Hematopoietic multipotent progenitor cell (in vitro differentiated cells): ENCODE results near the gene KCNG4. TPM values are rescaled to one million over a fixed set of nuclear protein-coding genes. Genes with fewer than 3 reads are reported as not detected.
A peak's percentile ranks its signal among the peaks of the same experiment; 100 is the strongest.

ENCODE experiments used
- DNase-seq, 3 donors: peaks; one replicate each; pipeline ENCODE4 v3.0.0-alpha.2; 2011 to 2015; ENCODE audit warnings: low read depth in 2 of 3, low spot score in 2 of 3
- total RNA-seq: library from RNA; depleted of rRNA; stranded (reverse); fragments of >200 nt; gene quantifications from one replicate; pipeline ENCODE4 v1.2.3, GENCODE V29; 2012

Gene KCNG4
- total RNA-seq, 1 donor: not detected

DNA sequence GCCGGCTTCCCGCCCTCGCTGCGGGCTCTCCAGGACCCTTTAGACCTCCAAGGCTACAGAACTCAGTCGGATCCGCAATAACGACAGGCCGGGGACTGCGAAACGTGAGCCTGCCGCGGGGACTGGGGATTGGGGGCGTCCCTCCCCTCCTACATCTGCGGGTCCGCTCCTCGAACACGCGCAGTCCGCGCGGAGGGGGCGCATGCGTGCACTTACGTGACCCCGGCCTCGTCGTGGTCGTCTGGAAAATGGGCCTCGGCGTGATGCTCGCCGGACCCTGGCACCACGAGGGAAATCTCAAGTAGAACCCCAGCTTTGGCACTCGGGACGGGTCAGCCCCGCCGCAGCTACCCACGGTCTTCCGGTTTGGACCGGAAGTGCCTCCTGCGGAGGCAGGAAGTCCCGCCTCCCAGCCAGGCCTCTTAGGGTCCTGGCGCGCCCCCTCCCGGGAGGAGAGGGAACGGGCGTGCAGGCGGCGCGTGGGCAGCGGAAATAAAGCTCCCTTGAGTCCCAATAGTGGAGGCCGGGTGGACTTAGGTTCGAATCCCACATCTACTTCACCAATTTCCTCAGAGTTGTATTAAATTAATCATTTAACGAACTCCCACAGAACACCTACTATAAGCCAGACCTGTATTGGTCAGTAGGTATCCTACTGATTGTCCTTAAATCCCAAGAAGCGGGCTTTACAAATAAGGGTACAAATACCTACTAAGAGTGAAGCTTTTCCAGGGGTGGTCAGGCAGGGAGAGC lies 53.0 kb downstream of the KCNG4 start, which contains the start of gene TAF1C:
Gene TAF1C (minus strand): TSS at position 373 of the 753 bp plus-strand sequence. CDS start 2,069 bp downstream, outside the sequence.
- peak; percentile 93 to 95 (median 95) for DNase-seq

DNA sequence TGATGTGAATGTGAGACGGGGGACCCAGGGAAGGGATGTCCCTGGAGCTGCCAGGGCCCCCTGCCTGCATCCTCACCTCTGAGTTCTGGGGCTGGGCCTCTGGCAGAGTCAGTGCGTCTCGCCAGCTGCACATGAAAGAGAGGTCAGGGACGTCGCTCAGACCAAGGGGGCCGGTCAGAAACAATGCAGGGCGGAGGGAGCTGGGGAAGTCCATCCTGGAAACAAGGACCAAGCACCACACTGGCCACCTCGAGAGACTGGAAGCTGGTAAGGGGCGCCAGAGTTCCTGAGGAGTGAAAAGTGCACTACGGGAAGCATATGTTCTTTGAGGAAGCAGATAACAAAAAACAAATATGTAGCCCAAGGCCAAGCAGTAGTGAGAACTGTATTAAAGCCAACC lies 55.0 kb downstream of the KCNG4 start:
- no peak for DNase-seq

DNA sequence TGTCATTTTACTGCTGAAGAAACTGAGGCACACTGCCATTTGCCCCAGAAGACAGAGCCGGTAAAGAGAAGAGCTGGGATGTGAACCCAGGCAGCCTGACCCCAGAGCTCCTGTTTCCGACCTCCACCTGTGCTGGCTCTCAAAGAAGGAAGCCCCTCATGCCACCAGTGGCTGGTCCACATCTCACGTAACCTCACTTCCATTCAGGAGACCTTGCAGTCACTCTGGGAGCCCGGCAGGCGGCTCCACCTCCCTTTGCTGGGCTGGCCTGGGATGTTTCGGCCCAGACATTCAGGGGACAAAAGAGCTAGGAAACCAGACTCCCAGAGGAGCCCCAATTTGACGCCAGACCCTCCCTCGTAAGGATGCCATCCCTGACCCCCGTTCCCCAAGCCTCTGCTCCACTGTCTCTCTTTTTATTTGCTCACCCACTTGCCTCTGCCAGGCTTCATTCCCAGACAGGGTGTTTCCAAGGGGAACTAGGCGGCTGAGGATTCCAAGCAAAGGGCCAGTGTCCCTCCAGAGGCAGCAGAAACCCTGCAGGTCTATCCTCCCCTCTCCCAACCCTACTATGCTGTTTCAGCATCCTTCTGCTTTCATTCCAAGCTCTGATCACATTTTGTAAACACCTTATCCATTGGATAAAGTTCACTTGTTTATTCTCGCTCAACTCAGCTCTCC lies 55.8 kb downstream of the KCNG4 start:
- DNase-seq: no peak

DNA sequence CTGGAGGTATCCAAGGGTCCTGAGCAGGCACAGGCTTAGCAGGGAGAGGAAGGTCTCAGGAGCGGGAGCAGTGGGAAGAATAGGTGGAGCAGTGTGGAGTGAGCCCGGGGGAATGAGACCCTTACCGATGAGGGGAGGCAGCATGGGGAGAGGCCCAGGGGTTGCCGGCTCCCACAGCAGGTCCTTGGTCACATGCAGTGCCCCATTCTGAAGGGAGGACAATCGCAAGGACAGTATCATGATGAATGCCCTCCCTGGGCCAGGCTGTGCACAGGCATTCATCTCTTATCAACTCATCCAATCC lies 56.3 kb downstream of the KCNG4 start:
- DNase-seq: no peak

DNA sequence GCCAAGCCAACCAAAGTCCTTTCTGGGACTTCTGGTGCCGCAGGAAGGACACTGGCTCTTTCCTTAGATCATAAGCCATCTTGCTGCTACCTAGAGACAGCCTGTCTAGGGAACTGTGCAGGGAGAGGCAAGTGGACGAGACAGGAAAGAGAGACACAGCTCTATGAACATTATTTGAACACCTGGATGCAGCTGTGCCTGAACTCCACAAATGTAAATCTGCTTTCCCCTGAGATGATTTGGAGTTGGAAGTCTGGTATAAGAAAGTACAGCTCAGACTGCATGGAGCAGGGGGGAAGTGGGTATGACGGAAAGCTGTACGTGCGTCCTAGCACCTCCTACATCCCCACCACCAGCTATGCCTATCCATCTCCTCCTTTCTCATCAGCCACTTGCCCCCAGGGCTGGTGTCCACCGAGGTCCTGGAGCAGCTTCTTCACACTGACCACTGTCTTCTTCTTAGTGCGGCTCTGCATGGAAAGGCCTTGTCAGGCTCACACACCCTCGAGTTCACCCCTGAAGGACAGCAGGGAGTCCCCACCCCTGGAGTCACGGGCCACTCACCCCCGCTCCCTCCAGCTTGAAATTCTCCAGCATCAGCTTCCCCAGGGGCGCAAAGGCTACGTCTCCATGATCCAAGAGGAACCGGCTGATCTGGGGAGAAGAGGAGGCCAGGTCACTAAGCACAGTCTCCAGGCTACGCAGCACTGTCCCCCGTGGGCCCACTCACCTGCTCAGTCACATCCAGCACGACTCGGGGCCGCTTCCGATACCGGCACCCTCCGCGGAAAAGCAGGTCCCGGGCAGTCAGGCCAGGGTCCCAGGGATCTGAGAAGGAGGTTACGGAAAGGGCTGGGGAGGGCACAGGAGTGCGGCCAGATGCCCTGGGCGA lies 56.9 kb downstream of the KCNG4 start:
- DNase-seq: no peak

DNA sequence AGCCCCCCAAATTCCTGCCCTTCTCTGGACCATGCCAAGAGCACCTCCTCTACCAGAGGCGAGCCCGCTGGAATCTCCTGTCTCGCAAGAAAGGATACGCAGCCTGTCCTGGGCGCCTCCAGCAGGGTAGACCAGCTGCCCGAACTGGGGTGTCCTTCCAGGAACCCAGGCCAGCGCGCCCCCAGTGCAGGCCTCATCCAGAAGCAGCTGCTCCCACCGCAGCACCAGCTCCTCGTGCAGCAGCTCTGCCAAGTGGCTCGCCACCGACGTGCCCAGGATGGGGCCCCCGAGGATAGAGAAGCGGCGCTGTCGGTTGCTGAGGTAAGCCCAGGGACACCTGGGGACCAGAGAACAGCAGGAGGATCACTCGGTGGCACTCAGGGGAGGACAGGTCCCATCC lies 57.7 kb downstream of the KCNG4 start:
- no peak for DNase-seq

DNA sequence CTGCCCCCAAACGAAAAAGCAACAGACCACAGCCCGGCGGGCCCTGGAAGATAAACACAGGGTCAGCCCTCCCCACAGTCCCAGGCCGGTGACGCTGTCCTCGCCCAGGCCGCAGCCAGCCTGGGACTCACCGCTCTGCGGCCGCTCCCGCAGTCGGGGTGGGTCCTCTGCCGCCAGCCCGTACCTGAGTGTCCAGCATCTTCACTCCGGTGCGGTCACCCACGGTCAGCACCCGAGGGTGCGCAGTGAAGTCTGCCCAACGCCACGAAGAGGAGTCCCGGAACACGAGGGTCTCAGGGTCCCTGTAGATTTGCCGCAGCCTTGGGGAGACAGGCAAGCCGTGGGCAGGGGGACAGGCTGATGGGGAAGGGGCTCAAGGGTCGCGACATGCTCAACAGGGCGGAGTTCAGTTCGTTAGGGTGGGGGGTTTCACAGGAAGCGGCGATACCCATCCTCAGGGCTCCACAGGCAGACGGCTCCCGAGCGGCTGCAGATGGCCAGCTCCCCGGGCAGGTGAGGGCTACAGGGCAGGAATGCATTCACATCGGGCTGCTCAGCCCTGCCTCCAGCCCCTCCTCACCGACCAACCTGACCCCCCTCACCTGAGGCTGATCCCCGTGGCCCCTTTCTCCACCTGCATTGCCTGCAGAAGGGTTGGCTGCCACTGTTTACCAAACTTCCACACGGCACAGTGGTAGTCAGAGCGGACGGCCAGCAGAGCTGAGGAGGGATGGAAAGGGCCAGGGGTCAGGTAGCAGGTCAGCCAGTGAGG lies 58.5 kb downstream of the KCNG4 start:
- DNase-seq: no peak

DNA sequence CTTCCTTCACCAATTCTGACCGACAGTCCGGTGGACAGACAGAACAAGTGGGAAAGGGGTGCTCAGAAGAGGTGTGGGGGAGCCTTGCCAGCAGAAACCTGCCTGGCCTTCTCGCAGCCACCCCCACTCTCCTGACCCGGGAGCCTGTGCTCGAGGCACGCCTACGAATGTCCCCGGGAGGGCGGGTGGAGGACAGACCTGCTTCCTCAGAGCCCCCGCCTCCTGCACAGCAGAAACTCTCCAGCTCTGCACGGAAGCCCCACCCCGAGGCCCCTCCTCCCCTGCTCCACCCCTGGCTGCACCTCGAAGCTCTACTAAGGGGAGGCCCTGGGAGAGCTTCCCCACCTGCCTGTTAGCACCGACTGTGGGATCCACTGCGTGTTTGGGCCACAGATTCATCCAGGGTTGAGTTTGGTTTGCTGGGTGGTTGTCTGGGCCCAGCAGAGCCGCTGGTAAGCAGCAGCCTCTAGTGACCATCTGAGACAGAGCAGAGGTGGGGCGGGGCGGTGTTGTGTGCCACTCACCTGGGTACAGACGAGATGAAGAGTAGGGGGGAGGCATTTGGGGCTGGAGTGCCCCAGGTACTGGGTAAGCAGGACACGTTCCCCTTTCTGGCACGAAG lies 59.2 kb downstream of the KCNG4 start:
- no peak for DNase-seq

DNA sequence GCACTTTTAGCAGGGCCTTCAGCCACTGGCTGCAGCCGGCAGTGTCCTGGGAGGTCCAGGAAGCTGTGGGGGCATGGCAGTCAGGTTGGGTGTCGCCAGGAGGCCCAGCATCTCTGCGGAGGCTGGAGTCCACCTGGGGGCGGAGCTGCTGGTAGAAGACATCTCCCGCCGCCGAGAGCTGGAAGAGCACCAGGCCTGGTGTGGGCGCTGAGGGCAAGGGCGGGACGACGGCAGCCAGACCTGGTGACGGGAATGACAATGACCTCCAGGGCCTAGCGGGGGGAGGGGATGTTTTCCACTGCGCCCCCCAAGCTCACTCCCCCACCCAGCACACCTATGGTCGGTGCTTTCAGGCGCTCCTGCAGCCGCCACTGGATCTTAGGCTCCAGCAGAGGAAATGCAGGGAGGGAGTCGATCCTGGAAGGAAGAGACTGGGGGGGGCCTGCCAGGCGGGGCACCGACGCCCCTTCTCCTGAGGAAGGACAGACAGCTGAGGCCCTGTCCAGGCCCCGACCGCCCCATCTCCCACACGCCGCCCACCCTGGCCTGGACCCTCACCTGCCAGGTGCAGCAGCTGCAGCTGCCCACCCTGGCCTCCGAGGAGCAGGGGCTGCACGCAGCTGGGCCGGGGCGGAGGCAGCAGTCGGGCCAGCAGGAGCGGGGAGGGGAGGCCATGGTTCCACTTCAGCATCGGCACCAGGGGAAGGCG lies 60.0 kb downstream of the KCNG4 start:
- DNase-seq: no peak

DNA sequence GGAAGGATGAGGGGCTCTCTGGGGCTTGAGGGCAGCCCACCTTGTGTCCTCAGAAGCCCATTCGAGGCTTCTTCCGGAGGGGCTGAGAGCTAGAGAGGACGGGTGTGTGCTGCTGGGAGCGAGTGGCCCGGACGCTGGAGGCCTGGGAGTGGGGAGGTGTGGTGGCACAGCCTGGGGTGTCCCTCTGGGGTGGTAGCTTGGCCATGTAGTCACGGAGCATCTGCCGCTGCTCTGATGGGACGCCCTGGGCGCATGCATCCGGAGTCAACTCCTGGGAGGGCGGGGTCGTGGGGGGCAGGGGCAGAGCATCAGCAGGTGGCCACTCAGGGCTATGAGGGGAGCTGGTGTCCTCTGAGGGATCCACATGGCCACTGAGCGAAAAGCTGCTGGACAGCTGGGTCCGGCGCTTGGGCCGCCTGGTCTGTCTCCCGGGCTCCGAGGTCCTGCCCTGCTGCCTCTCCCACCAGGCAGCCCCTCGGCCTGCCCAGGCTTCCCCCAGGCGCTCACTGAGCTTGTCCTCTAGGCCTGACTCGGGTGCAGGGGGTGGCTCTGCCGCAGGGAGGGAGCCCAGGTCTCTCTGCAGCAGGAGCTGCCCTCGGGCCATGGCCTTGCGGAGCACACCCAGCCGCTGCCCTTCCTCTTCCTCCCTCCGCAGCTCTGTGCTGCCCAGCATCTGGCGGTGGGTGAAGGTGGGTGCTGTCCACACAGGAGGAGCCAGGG lies 60.8 kb downstream of the KCNG4 start:
- no peak for DNase-seq

DNA sequence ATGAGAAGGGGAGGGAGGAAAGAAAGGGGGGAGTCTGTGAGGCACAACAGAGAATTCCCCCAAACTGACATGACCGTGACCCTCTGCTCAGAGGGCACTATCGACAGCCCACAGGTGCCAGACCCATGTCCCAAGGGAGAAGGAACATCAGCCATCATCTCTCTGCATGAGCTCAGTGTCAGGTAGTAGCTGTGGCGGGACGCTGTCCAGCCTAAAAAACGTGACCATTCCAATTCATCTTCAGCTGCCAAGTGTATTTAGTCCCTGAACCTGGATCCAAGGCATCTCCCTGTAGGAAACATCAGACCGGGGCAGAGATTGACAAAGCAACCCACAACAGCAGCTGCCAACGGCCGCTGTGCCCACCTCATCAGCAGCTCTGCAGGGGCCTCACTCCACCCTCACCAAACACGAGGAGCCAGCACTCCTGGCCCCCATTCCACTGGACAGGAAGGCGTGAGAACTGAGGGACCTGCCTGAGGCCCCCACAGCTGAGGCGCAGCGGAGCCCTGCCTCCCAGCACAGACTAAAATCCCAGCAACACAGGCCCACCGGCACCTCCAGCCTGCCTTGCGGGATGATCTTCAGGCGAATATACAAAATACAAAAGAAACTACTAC lies 61.6 kb downstream of the KCNG4 start:
- DNase-seq: no peak

DNA sequence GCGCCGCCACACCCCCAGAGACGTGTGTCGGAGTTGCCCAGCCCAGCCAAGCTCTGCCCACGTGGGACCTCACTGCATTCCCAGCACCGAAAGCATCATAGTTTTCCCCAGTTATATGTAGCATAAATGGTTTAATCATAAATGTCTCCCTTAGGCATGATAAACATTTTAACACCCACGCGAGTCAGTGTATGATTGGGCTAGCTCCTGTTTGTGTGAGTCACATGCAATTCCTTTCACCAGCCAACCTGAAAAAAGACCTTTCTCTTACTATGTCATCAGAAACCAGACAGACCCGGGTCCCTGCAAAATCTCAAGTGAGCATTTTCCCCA lies 62.1 kb downstream of the KCNG4 start:
- no peak for DNase-seq

DNA sequence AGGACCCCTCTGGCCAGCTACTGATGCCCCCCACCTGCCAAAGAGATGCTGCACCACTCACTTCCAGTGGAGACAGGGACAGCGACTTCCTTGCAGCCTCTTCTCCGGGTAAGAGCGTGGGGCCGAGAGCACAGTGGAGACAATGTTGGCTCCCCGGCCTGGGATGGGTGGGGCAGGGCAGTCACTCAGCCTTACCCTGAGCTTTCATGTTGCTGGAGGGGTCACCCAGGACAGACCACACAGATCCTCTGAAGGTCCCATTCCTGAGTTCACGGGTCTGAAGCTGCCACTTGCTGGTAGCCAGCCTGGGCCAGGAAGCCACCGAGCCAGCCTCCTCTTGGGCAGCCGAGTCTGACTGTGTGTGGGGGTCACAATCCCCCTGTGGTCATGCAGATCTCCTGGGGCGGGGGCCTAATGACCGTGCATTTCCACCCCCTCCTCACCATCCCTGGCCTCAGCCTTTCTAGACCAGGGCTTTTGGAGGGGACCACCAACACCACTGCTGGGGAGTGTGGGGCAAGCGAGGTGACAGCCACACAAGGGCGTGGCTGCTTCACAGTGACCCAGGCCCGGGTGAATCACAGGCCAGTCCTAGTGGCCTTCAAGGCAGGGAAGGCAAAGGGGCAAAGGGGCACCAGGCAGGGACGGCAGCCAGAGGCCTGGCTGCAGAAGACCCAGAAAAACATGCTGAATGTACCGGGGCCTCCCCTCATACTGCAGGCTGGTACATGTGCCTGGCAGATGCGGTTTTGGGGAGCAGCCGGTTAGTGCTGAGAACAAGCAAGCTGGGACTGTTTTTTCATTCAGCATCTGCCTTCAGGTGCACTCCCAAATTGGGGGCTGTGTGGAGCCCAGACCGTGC lies 63.4 kb downstream of the KCNG4 start:
- no peak for DNase-seq

DNA sequence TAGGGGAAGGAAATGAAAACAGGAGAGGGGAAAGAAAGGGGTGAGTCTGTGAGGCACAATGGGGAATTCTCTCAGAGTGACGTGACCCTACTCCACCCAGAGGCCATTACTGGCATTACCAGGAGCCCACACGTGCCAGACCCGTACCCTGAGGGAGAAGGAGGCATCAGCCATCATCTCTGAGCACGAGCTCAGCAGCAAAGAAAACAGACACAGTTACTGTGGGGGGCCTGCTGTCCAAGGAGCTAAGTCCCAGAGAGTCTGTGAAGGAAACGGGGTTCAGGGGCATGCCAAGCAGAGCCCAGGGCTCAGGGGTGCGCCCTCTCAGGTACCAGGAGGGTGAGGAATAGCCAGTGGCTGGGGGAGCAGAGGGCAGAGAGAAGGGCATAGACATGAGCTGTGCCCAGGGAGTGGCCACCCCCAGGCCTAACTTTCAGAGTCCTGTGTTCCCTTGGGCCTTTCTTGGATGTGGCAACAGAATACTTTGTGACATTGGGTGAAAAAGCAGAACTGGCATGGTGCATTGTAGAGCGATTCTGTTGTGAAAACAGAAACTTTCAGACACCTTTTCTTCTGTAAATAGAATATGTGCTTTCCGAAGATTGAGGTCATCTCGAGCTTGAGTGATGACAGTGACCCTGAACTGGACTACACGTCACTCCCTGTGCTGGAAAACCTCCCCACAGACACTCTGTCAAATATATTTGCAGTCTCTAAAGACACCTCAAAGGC lies 64.3 kb downstream of the KCNG4 start:
- DNase-seq: peak in 2 of 3 donors; percentile 39 to 50

DNA sequence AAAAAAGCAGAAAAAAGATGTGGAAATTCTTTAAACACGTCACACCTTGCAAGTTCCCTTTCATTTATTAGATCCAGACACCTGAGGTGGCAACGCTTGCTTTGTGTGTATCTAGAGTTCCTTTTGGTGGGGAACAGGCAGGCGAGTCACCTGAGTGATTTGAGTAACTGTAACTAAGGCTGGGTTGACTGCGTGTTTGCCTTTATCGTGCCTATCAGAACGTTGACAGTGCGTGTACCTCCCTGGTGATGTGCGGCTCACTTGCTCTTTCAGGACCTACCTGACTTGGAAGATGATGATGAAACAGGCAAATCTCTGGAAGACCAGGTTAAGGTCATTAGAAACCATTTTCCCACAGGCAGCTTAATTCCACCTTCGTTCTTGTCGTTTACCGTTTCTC lies 65.4 kb downstream of the KCNG4 start:
- no peak for DNase-seq

DNA sequence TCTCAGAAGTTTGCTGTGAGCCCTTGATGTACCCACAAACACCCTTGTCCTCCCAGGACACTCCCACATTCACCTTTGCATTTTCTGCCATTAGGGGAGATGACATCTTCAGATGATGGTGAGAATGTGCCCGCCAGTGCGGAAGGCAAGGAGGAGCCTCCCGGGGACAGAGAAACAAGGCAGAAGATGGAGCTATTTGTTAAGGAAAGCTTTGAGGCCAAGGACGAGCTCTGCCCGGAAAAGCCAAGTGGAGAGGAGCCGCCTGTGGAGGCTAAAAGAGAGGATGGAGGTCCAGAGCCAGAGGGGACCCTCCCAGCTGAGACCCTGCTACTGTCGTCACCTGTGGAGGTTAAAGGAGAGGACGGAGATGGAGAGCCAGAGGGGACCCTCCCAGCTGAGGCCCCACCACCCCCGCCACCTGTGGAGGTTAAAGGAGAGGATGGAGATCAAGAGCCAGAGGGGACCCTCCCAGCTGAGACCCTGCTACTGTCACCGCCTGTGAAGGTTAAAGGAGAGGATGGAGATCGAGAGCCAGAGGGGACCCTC lies 70.0 kb downstream of the KCNG4 start:
- DNase-seq: no peak
